Body of pancreas (tissue), 4 donors: ENCODE measurements around the gene TMPRSS9.

Experiments
- POLR2A ChIP-seq, 3 donors: fragments of 450-650 bp; IDR thresholded peaks; one replicate each; pipeline ENCODE4 v1.6.1; 2016; ENCODE audit warnings: antibody characterized with exemption in 3 of 3, mild to moderate bottlenecking in 2 of 3
- TF ChIP-seq, protein P1 (sequence below), 7 experiments: fragments of 450-650 bp in 4 of 7; fragments of 200-600 bp in 3 of 7; sonication (generic) in 3 of 7; IDR thresholded peaks; one replicate each; pipeline ENCODE4 v1.5.1; 2016 to 2019; ENCODE audit warnings: antibody characterized with exemption in 7 of 7

DNA sequence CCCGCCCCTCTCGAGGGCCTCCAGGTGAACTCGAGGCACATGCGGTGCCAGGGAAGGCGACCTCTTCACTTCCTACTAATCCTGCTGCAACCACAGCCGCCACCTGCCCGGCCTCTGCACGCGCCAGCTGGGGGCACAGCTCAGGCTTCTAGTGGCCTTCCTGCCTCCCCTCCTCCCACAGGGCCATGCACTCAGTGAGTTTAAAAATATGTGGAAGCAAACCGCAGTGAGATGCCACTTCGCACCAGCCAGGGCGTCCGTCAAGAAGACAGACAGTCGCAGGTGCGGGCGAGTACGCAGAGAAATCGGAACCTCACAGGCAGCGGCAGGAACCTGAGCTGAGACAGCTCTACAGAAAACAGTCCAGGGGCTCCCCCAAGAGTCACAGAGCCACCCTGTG, 86.3 kb downstream of the TMPRSS9 start:
- TF ChIP-seq, protein P1, sequence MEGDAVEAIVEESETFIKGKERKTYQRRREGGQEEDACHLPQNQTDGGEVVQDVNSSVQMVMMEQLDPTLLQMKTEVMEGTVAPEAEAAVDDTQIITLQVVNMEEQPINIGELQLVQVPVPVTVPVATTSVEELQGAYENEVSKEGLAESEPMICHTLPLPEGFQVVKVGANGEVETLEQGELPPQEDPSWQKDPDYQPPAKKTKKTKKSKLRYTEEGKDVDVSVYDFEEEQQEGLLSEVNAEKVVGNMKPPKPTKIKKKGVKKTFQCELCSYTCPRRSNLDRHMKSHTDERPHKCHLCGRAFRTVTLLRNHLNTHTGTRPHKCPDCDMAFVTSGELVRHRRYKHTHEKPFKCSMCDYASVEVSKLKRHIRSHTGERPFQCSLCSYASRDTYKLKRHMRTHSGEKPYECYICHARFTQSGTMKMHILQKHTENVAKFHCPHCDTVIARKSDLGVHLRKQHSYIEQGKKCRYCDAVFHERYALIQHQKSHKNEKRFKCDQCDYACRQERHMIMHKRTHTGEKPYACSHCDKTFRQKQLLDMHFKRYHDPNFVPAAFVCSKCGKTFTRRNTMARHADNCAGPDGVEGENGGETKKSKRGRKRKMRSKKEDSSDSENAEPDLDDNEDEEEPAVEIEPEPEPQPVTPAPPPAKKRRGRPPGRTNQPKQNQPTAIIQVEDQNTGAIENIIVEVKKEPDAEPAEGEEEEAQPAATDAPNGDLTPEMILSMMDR (IDR thresholded peaks at IDR 0.05) = no peak
- TF ChIP-seq POLR2A (IDR thresholded peaks at IDR 0.05) = no peak
